HG02943 (cell line): ENCODE measurements around the gene TMEM86A.

ENCODE experiments used
- ATAC-seq: cut with Tn5 transposase; IDR thresholded peaks from one replicate; pipeline ENCODE4 v1.9.1; 2021; ENCODE audit warnings: mild to moderate bottlenecking, low read depth, moderate library complexity; ENCODE audit not compliant: unreplicated experiment

The TMEM86A gene

DNA sequence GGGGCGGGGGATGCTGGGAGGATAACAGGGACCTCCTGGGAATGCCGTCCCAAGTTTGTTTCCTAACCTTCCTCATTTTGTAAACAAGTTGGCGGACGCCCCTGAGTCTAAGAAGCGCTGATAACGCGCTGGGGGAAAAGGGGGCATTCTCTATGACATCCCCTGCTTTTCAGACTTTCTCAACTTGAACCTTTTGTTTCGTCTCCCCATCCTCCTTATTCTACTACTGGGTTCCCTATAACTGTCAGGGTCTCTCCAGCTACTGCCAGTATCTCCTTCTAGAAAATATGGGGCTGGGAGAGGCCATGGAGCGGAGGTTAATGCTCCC is 654 bp downstream of the TMEM86A start:
- no peak for ATAC-seq

DNA sequence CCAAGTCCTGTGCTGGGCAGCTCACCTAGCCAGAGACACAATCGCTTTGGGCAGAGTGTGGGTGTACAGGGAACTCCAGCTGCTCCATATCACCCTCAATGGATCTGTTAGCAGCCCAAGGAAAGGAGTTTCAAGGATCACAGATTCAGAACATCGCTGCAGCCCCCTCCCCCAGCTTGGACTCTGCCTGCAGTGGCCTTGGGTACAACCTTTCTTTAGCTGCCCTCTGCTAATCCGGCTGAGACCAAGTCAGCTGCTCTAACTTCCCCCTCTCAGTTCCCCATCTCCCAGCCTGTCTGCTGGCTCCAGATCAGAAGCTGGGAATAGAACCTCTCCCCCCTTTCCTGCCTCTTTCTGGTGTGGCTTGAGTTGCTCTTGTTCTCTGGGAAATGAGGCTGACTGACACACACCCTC is 1.3 kb downstream of the TMEM86A start:
- no peak for ATAC-seq

- no peak for ATAC-seq
Measured at GRCh38 chr11:18700375-18700774, 1.8 kb downstream of the TMEM86A start.

GRCh38 chr11:18700872-18701271 is 2.3 kb downstream of the TMEM86A start:
- ATAC-seq, result no peak

DNA sequence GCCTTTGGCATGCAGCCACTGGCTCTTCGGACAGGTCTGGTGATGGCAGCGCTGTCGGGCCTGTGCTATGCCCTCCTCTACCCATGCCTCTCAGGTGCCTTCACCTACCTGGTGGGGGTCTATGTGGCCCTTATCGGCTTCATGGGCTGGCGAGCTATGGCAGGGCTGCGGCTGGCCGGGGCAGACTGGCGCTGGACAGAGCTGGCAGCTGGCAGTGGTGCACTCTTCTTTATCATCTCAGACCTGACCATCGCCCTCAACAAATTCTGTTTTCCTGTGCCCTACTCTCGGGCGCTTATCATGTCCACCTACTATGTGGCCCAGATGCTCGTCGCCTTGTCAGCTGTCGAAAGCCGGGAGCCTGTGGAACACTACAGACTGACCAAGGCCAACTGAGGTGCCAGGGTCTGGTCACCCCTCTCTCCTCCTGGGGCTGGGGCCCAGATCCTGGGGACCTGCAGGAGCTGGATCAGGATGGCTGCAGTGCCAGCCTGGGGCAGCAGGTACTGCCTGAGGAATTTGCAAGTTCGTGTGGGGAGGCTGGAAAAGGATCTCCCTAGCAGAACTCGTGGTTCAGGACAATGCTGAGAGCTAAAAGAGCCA is 3.1 kb downstream of the TMEM86A start:
- ATAC-seq, result no peak

GRCh38 chr11:18703001-18703763 is 4.6 kb downstream of the TMEM86A start:
- ATAC-seq, result no peak

- ATAC-seq, result no peak
Measured at GRCh38 chr11:18704045-18704645, 5.6 kb downstream of the TMEM86A start.

- ATAC-seq, result no peak
Measured at GRCh38 chr11:18704698-18705097, 6.1 kb downstream of the TMEM86A start.

DNA sequence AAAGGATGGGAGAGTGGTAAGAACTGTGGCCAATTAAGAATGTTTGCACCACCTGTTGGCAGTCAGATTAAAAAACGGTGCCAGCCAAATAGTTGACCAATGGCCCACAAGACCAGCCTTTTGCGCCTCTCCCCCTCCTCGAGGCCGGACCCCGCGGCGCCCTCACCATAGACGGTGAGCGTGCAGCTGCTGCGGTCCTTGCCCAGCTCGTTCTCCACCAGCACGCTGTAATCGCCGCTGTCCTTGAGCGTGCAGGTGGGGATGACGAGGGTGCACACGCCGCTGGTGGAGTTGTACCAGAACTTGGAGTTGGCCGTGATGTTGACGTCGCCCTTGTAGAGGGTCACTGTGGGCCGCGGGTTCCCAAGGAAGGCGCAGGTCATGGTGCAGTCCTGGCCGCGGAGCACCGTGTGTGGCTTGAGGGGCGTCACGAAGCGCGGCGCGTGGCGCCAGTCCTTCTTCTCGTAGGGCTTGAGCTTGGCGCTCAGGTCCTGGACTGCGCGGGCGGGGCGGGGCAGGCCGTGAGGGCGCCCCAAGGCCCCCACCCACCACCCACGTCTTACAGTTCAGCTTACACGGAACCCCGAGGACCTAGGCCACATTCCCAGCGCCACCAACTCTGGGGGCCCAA is 7.2 kb downstream of the TMEM86A start:
- ATAC-seq, result no peak

- ATAC-seq, result peak; percentile 62
Measured at GRCh38 chr11:18706330-18707243, 8.0 kb downstream of the TMEM86A start.

GRCh38 chr11:18707811-18708340 is 9.3 kb downstream of the TMEM86A start:
- ATAC-seq, result no peak

DNA sequence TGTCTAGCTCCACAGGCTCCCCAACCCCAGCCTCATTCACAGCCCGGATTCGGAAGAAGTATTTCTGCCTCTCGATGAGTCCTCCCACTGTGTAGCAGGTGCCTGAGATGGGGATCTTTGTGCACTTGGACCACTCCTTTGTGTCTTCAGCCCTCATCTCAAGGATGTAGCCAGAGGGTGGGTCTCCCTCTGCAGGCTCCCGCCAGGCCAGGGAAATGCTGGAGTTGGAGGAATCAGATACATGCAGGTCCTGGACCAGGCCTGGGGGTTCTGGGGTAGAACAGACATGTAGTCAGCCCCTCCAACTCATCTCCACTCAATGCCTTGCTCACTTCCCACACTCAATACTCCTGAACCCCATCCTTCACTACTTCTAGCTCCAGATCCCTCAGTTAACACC is 10.8 kb downstream of the TMEM86A start:
- ATAC-seq, result no peak

- ATAC-seq, result no peak
Measured at GRCh38 chr11:18710545-18710944, 12.0 kb downstream of the TMEM86A start.

GRCh38 chr11:18713646-18714442 is 15.3 kb downstream of the TMEM86A start:
- no peak for ATAC-seq

- no peak for ATAC-seq
Measured at GRCh38 chr11:18714443-18714780, 15.8 kb downstream of the TMEM86A start.

DNA sequence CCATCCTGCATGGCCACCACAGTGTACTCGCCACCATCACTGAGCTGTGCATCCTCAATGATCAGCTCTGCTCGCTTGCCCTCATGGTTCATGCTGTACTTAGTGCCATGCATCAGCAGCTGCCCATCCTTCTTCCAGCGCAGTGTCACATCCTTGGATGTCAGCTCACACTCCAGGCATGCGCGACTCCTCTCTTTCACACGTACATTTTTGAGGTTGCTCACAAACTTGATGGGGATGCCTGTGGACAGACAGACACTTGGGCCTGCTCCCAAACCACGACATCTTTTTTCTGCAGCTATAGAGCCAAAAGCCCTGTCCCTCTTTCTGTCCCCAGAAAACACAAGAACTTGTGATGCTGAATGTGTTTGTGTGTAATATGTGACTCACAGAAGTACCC is 16.9 kb downstream of the TMEM86A start:
- ATAC-seq, result no peak

GRCh38 chr11:18720091-18720807 is 21.7 kb downstream of the TMEM86A start:
- no peak for ATAC-seq

DNA sequence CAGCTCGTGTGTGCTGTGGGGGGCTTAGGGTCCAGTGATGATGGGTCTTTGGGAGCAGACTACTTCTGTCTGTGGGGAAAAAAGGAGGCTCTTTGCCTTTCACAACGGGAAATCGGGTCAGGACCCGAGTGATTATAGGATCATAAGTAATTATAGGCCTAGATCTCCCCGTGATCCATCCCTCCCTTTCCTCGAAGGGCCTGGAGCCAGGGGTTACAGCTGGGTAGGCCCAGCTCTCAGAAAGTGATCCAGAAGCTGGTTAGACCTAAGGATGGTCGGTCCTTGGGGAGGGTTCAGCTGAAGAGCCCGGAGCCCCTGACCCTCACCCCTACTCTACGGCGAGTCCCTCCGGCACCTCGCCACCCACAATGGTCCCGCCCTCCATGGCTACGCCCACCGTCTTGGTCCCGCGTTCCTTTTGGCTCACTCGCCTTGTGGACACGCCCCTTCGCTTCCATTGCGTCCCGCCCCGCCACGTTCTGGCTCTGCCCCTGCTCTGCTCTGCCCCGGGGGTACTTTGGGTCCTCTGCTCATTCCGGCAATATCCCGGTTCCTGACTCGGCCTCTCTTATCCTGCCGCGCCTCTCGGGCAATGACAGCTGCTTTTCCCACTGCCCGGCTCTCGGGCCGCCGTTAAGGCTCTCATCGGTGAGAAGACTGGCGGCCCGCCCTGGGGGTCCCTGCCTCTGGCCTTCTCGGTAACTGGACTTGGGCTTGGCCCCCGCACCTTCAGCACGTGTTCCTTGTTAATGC is 22.4 kb downstream of the TMEM86A start:
- ATAC-seq, result peak; percentile 54
